Metanephros (tissue), 2 donors: ENCODE data around the gene HSPA2. TPM values are rescaled to one million over a fixed set of nuclear protein-coding genes. Genes with fewer than 3 reads are reported as not detected.

ENCODE experiments used
- small RNA-seq: library from RNA; depleted of rRNA; stranded (forward); fragments of <200 nt; gene quantifications from one replicate; pipeline ENCODE3, GENCODE V24; 2014; ENCODE audit warnings: low replicate concordance
- total RNA-seq: library from RNA; depleted of rRNA; stranded (reverse); fragments of >200 nt; gene quantifications from one replicate; pipeline ENCODE4 v1.2.3, GENCODE V29; 2014

HSPA2 gene
- 47.2 TPM for total RNA-seq

DNA sequence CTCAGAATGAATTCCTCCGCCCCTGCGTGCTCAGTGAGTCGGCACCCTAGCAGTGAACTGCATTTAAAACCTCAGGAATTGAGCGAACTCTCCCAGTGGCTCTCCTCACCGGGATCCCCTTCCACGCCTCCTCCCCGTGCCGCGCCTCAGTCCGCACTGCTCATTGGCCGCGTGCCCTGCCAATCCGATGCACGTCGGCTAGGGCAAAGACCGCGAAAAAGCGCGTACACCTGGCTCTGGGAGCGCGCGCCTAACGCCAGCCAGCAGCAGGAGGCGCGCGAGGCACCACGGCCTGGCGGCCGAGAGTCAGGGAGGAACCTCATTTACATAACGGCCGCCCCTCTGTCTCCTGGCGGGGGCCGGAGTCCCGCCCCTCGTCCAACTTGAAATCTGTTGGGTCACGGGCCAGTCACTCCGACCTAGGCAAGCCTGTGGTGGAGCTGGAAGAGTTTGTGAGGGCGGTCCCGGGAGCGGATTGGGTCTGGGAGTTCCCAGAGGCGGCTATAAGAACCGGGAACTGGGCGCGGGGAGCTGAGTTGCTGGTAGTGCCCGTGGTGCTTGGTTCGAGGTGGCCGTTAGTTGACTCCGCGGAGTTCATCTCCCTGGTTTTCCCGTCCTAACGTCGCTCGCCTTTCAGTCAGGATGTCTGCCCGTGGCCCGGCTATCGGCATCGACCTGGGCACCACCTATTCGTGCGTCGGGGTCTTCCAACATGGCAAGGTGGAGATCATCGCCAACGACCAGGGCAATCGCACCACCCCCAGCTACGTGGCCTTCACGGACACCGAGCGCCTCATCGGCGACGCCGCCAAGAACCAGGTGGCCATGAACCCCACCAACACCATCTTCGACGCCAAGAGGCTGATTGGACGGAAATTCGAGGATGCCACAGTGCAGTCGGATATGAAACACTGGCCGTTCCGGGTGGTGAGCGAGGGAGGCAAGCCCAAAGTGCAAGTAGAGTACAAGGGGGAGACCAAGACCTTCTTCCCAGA is at the start of gene HSPA2:
Gene HSPA2, plus strand, starts transcription at position 534 of the 995 bp plus-strand sequence. Its CDS starts 109 bp downstream, at position 643.

DNA sequence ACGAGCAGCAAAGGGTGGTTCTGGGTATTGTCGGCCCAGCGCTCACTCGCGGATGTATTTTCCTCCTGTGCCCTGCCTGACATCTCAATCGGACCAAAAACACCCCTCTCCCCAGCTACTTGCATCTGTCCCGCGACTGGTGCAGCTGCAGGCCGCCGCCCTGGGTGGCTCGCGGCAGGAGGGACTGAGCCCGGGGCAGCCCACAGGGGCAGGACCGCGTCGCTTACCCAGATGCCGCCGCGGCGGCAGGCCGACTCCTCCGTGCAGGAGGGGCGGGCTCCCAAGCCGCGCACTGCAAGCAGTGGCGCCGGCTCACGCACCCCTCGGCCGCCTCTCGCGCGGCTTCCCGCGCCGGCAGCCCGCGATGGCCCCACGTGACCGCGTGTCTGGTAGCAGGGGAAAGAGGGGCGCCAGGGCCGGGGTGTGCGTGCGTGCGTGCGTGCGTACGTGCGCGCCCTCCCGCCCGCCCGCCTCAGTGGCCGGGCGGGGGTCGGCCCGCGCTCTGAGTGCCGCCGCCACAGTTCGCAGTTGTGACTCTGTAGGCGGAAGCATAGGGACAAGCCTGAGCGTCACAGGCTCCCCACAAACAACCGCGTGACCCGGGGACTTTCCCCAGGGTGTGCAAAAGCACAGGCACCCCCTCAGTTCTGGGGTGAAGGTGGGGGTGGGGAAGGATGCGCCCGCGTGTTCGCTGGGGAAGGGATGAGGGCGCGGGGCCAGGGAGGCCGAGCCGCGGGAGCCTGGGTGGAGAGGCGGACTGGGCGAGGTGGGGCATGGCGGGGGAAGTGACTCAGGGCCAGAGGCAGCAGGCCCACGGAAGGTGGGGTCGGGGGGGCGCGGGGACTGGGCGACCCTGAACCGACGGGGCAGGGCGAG is 36.9 kb upstream of the HSPA2 start, which contains the start of gene ZBTB25:
Gene ZBTB25, minus strand, starts transcription at position 405 of the 876 bp plus-strand sequence. CDS start 13,305 bp downstream, outside the sequence.

DNA sequence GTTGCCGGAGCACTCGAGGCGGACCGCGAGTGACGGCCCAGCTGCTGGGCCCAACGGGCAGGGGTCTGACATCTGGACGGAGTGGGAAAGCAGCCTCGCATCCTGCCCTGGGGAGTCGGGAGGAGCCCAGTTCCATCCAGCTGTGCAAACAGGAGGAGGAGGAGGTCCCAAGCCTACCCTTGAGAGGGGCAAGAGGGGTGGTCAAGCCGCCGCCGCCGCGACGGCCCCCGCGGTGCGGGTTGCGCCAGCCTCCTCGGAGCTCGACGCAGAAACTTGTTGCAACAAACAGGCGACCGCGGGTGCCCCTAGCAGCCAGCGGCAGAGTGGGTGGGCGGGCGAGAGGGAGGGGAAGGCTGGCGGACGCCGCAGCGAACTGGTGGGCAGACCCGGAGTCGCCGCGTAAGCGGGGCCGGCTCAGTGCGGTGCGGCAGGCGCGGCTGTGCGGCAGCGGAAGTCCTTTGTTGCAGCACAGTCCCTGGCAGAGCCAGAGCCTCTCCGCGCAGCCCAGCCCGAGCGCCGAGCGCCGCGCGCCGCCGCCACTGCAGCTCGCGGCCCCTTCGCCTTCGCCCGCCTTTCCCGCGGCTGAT is 36.1 kb upstream of the HSPA2 start, which contains the start of gene ZBTB1:
Gene ZBTB1, plus strand, starts transcription at position 461 of the 587 bp plus-strand sequence. CDS start 16,735 bp downstream, outside the sequence.

DNA sequence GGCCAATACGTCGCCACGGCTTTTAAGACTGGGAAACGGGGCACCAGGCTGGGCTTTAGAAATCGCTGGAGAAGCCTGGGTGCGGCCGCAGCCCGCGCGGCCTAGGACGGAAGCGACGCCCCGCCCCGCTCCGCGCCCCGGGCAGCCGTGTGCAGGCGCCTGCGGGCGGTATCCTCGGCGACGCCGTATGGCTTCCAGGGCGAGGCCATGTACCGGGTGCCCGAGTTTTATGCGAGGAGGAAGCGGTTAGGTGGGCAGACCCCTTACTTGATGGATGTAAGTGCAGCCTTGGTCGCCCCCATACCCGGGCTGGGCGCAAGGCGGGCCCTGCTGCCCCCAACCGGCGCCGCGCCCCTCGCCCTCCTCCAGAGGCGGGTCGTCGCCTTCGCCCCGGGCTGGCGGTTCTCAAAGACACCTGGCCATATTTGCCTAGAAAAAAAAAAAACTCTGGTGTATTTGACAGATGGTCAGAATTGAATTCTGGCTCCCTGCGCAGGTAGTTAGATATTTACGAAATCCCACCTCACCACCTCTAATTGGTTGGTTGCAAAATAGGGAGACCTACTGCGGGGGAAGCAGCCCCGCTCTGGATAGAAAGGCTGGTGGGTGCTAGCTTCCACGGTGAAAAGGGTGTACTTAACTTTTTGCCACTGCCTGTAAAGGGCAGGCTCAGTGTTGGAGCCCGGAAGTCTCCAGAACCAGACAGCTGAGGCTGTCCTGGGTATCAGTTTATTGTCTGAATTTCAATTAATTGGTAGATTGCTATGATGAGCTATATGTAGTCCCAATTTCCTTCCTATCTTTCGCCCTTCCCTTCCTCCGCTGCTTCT is 9.5 kb downstream of the HSPA2 start, which contains the start of gene PPP1R36:
Gene PPP1R36, plus strand, starts transcription at position 171 of the 830 bp plus-strand sequence. Its CDS starts 37 bp downstream, at position 208.

Small RNAs within 50 kb of the gene (small RNA-seq; reads per million reads assigned to genes)
- gene AL049869.4: not detected

Other genes starting within 250 kb of the HSPA2 start
- gene ESR2, start 246.4 kb upstream of the HSPA2 start, total RNA-seq: 0.88 TPM
- 50.9 TPM for gene MTHFD1, start 152.4 kb upstream of the HSPA2 start, total RNA-seq
- gene AKAP5, start 75.2 kb upstream of the HSPA2 start, total RNA-seq: 4.6 TPM
- 12.6 TPM for gene ZBTB25, start 36.9 kb upstream of the HSPA2 start, total RNA-seq
- gene ZBTB1, start 36.0 kb upstream of the HSPA2 start, total RNA-seq: 58.0 TPM
- gene PPP1R36, start 9.2 kb downstream of the HSPA2 start, total RNA-seq: 0.41 TPM
- gene PLEKHG3, start 163.7 kb downstream of the HSPA2 start, total RNA-seq: 108 TPM